ENCODE data around the gene KHDC1. TPM values are rescaled to one million over a fixed set of nuclear protein-coding genes. Genes with fewer than 3 reads are reported as not detected.
"Not testable (repeated sequence)": the region's sequence is repeated elsewhere in the genome, so short reads cannot be mapped to it uniquely, and the experiment has no call there.

The KHDC1 gene
- polyA plus RNA-seq, 1 donor from 2014 or later, result 1.5 TPM

GRCh38 chr6:73308712-73309534, 45.9 kb upstream of the KHDC1 start:
- Histone ChIP-seq H2AFZ (ENCODE audit: low read depth, low read length) (no peak overlapping the region), H3K9ac (ENCODE audit: low read length) (no peak overlapping the region)

GRCh38 chr6:73303773-73304172, 40.8 kb upstream of the KHDC1 start:
- not testable (repeated sequence) for H4K20me1 ChIP-seq (ENCODE audit: insufficient read depth); H3K9me3 ChIP-seq (ENCODE audit: low read length); H3K4me2 ChIP-seq (ENCODE audit: low read length); H3K4me3 ChIP-seq (ENCODE audit: low read length); H3K27ac ChIP-seq (ENCODE audit: low read length); H3K27me3 ChIP-seq (ENCODE audit: insufficient read depth, low read depth, low read length); H3F3A ChIP-seq (ENCODE audit: insufficient read depth, low read length, poor library complexity, severe bottlenecking); H3K9me2 ChIP-seq (ENCODE audit: insufficient read depth, low read length); H2AFZ ChIP-seq (ENCODE audit: low read depth, low read length); H3K9ac ChIP-seq (ENCODE audit: low read length); H3K79me2 ChIP-seq (replicated peaks; ENCODE audit: insufficient read depth, low read length); H3K36me3 ChIP-seq (ENCODE audit: insufficient read depth, low read length)

More at GRCh38 chr6:73308712-73309534, 45.9 kb upstream of the KHDC1 start:
- Histone ChIP-seq H3K79me2 (replicated peaks; ENCODE audit: insufficient read depth, low read length) (no peaks in the 10 kb centered on the region), H3K9me2 (ENCODE audit: insufficient read depth, low read length) (no peaks in the 10 kb centered on the region), H3K4me2 (ENCODE audit: low read length) (no peak overlapping the region), H3K27me3 (ENCODE audit: insufficient read depth, low read depth, low read length) (peaks cover 4% of the 10 kb centered on the region), H3F3A (ENCODE audit: insufficient read depth, low read length, poor library complexity, severe bottlenecking) (no peaks in the 10 kb centered on the region), H3K27ac (ENCODE audit: low read length) (no peak overlapping the region), H3K9me3 (ENCODE audit: low read length) (peaks cover 6% of the 10 kb centered on the region), H3K4me3 (ENCODE audit: low read length) (no peak overlapping the region), H3K36me3 (ENCODE audit: insufficient read depth, low read length) (no peaks in the 10 kb centered on the region), H4K20me1 (ENCODE audit: insufficient read depth) (no peaks in the 10 kb centered on the region)
- TF ChIP-seq MXI1 (conservative IDR thresholded peaks at IDR 0.05; ENCODE audit: poor library complexity, severe bottlenecking) (no peak), EZH2 (IDR thresholded peaks at IDR 0.05; ENCODE audit: borderline replicate concordance, insufficient read depth, low read length, poor library complexity, severe bottlenecking) (no peak), POLR2AphosphoS5 (IDR thresholded peaks at IDR 0.05) (no peak), CTCF (IDR thresholded peaks at IDR 0.05; ENCODE audit: poor library complexity, severe bottlenecking) (no peak)

- H2AFZ ChIP-seq (ENCODE audit: low read depth, low read length), result no peak overlapping the region
- H3K9me2 ChIP-seq (ENCODE audit: insufficient read depth, low read length), result no peaks in the 10 kb centered on the region
- no peaks in the 10 kb centered on the region for H3F3A ChIP-seq (ENCODE audit: insufficient read depth, low read length, poor library complexity, severe bottlenecking)
- TF ChIP-seq EP300 (conservative IDR thresholded peaks at IDR 0.05; ENCODE audit: poor library complexity, severe bottlenecking) (no peak), REST (IDR thresholded peaks at IDR 0.05; ENCODE audit: borderline replicate concordance) (no peak), CTCF (IDR thresholded peaks at IDR 0.05; ENCODE audit: poor library complexity, severe bottlenecking) (no peak), POLR2AphosphoS5 (IDR thresholded peaks at IDR 0.05) (no peak), TAF1 (IDR thresholded peaks at IDR 0.05; ENCODE audit: low read depth) (no peak), SMC3 (conservative IDR thresholded peaks at IDR 0.05; ENCODE audit: poor library complexity) (no peak), EZH2 (IDR thresholded peaks at IDR 0.05; ENCODE audit: borderline replicate concordance, insufficient read depth, low read length, poor library complexity, severe bottlenecking) (no peak), MXI1 (conservative IDR thresholded peaks at IDR 0.05; ENCODE audit: poor library complexity, severe bottlenecking) (no peak), RAD21 (conservative IDR thresholded peaks at IDR 0.05) (no peak)
- H3K4me2 ChIP-seq (ENCODE audit: low read length), result no peak overlapping the region
- H3K27me3 ChIP-seq (ENCODE audit: insufficient read depth, low read depth, low read length), result no peaks in the 10 kb centered on the region
- H3K36me3 ChIP-seq (ENCODE audit: insufficient read depth, low read length), result no peaks in the 10 kb centered on the region
- no peak overlapping the region for H3K4me3 ChIP-seq (ENCODE audit: low read length)
- H3K79me2 ChIP-seq (replicated peaks; ENCODE audit: insufficient read depth, low read length), result no peaks in the 10 kb centered on the region
- no peak overlapping the region for H3K27ac ChIP-seq (ENCODE audit: low read length)
- no peaks in the 10 kb centered on the region for H3K9me3 ChIP-seq (ENCODE audit: low read length)
- H4K20me1 ChIP-seq (ENCODE audit: insufficient read depth), result no peaks in the 10 kb centered on the region
- no peak overlapping the region for H3K9ac ChIP-seq (ENCODE audit: low read length)
Measured at GRCh38 chr6:73302339-73302738, 39.3 kb upstream of the KHDC1 start.

Data from neural cell (in vitro differentiated cells).